Measurements from ENCODE around the gene PCDHGA5. TPM values are rescaled to one million over a fixed set of nuclear protein-coding genes. Genes with fewer than 3 reads are reported as not detected.

The PCDHGA5 gene
- total RNA-seq, 1 experiment from 2014 or later: 0.05 TPM

- intact Hi-C loops (cut with micrococcal nuclease): no loop called here
- Histone ChIP-seq H3K4me1 (ENCODE audit: control insufficient read depth in 1 of 2, insufficient read depth in 2 of 2, low read length in 2 of 2) (no peaks in the 10 kb centered on the region), H2AFZ (ENCODE audit: low read depth, low read length, poor library complexity, severe bottlenecking) (no peak within 1 kb of the TSS), H3K9me3 (ENCODE audit: control insufficient read depth in 1 of 2, insufficient read depth in 1 of 2, low read depth in 1 of 2, low read length in 2 of 2) (no peaks in the 10 kb centered on the region; a peak in 1 of 4 replicates), H3K9ac (ENCODE audit: low read length) (no peak within 1 kb of the TSS), H3K27me3 (ENCODE audit: insufficient read depth, low read length) (no peaks in the 10 kb centered on the region), H3K36me3 (ENCODE audit: control insufficient read depth in 1 of 2, insufficient read depth in 2 of 2, low read length in 2 of 2) (no peaks in the 10 kb centered on the region), H3K4me3 (replicated peaks in 1 of 2; ENCODE audit: low read depth in 1 of 2, low read length in 2 of 2) (no peak within 1 kb of the TSS), H3K9me2 (ENCODE audit: insufficient read depth) (no peaks in the 10 kb centered on the region), H3K27ac (ENCODE audit: low read depth, low read length) (no peak within 1 kb of the TSS), H3K79me2 (ENCODE audit: insufficient read depth, low read length) (no peaks in the 10 kb centered on the region), H3K4me2 (ENCODE audit: low read length) (no peak within 1 kb of the TSS), H4K20me1 (ENCODE audit: insufficient read depth) (no peaks in the 10 kb centered on the region)
- no peak for DNase-seq (ENCODE audit: low read depth, low spot score)
- TF ChIP-seq SIN3A (IDR thresholded peaks at IDR 0.05; ENCODE audit: low read depth) (no peak), EZH2 (IDR thresholded peaks at IDR 0.05) (no peak), RAD21 (IDR thresholded peaks at IDR 0.05; ENCODE audit: low read depth) (peak; percentile 42), ZFX (IDR thresholded peaks at IDR 0.05) (no peak), YY1 (IDR thresholded peaks at IDR 0.05; ENCODE audit: extremely low read depth, insufficient replicate concordance, low read depth, low read length) (no peak), CBX3 (IDR thresholded peaks at IDR 0.05; ENCODE audit: low read depth) (no peak), POLR2A (IDR thresholded peaks at IDR 0.05; ENCODE audit: borderline replicate concordance, extremely low read depth, insufficient read depth, insufficient read length) (no peak), CTCF (IDR thresholded peaks at IDR 0.05 in 2 of 3, conservative IDR thresholded peaks at IDR 0.05 in 1 of 3; ENCODE audit: borderline replicate concordance in 1 of 3, insufficient read depth in 1 of 3, low read depth in 2 of 3, low read length in 2 of 3) (peak; percentile 32 to 58 (median 48); a peak in 4 of 6 replicates), ATF3 (IDR thresholded peaks at IDR 0.05) (no peak), ZBTB33 (IDR thresholded peaks at IDR 0.05; ENCODE audit: extremely low read depth, insufficient replicate concordance, low read length) (no peak), EGR1 (IDR thresholded peaks at IDR 0.05; ENCODE audit: low read depth) (no peak), MAX (IDR thresholded peaks at IDR 0.05) (no peak), SP1 (IDR thresholded peaks at IDR 0.05; ENCODE audit: low read depth) (no peak), SRF (IDR thresholded peaks at IDR 0.05; ENCODE audit: low read depth) (no peak), ELF1 (IDR thresholded peaks at IDR 0.05; ENCODE audit: borderline replicate concordance, low read depth) (no peak), TCF7L2 (IDR thresholded peaks at IDR 0.05; ENCODE audit: borderline replicate concordance, extremely low read depth, insufficient read depth, insufficient read length) (no peak), ZNF274 (IDR thresholded peaks at IDR 0.05; ENCODE audit: low read depth, low read length) (no peak), POLR2AphosphoS5 (IDR thresholded peaks at IDR 0.05; ENCODE audit: low read depth, low read length) (no peak)
- ChIA-PET POLR2A (no interaction called here), CTCF (no interaction called here), RAD21 (ENCODE audit: low non-redundant PET in 1 of 2, low total read pairs in 2 of 2, uncharacterized antibody in 2 of 2, unreplicated experiment in 2 of 2) (no interaction called here)
- no peak for ATAC-seq
- BruUV-seq (replicated peaks): no TSS peak
These were observed 9.0 kb upstream of the PCDHGA5 start, which contains the start of gene PCDHGA4 for GRCh38 chr5:141354900-141355469. Gene PCDHGA4 (plus strand): TSS chr5:141355021. CDS start chr5:141355108, 87 bp downstream.
